Lung (tissue), 12 donors: ENCODE data around the gene TBC1D22A. TPM values are rescaled to one million over a fixed set of nuclear protein-coding genes. Genes with fewer than 3 reads are reported as not detected.

Source experiments
- ATAC-seq: fragments of 200-7000 bp; cut with Tn5 transposase; one replicate; pipeline ENCODE4 v1.9.1; 2020; ENCODE audit warnings: moderate number of reproducible peaks; ENCODE audit not compliant: insufficient read depth, low FRiP score
- DNase-seq, 3 donors: peaks; one replicate each; pipeline ENCODE4 v3.0.0-alpha.2; 2013 to 2017
- H3K27ac ChIP-seq, 2 donors: one replicate each; pipeline ENCODE4 v1.5.1; 2013; ENCODE audit warnings: mild to moderate bottlenecking in 2 of 2, moderate library complexity in 2 of 2, control low read depth in 1 of 2, inconsistent platforms in 1 of 2, low read depth in 1 of 2, low read length in 1 of 2
- H3K27me3 ChIP-seq, 3 donors: one replicate each; pipeline ENCODE4 v1.5.1; 2013; ENCODE audit warnings: low read length in 2 of 3; ENCODE audit not compliant: control insufficient read depth in 3 of 3, insufficient read depth in 3 of 3
- H3K36me3 ChIP-seq, 4 donors: one replicate each; pipeline ENCODE4 v1.5.1; 2013; ENCODE audit warnings: low read length in 4 of 4, mild to moderate bottlenecking in 1 of 4, moderate library complexity in 1 of 4; ENCODE audit not compliant: control insufficient read depth in 4 of 4, insufficient read depth in 4 of 4
- H3K4me1 ChIP-seq, 5 donors: one replicate each; pipeline ENCODE4 v1.5.1; 2013; ENCODE audit warnings: low read length in 5 of 5, mild to moderate bottlenecking in 2 of 5, moderate library complexity in 1 of 5; ENCODE audit not compliant: control insufficient read depth in 5 of 5, insufficient read depth in 5 of 5
- H3K4me3 ChIP-seq: one replicate; pipeline ENCODE4 v1.5.1; 2013; ENCODE audit warnings: mild to moderate bottlenecking, control low read depth, moderate library complexity
- H3K9ac ChIP-seq, 2 donors: one replicate each; pipeline ENCODE4 v1.5.1; 2013; ENCODE audit warnings: low read length in 2 of 2, control low read depth in 1 of 2; ENCODE audit not compliant: insufficient read depth in 1 of 2
- H3K9me3 ChIP-seq, 4 donors: one replicate each; pipeline ENCODE4 v1.5.1; 2013; ENCODE audit warnings: low read length in 3 of 4, mild to moderate bottlenecking in 1 of 4, moderate library complexity in 1 of 4; ENCODE audit not compliant: control insufficient read depth in 4 of 4, insufficient read depth in 3 of 4
- CTCF ChIP-seq: IDR thresholded peaks from 2 replicates; pipeline ENCODE4 v1.5.1; 2012; ENCODE audit warnings: mild to moderate bottlenecking; ENCODE audit errors: control extremely low read depth, extremely low read depth
- WGBS, 2 donors: extraction: QIAGEN DNeasy Blood & Tissue Kit; methylation state at CpG; one replicate each; pipeline ENCODE4 v1.1.7; 2013; 5-methylcytosine and 5-hydroxymethylcytosine counted together
- polyA plus RNA-seq, 2 donors: library from polyadenylated mRNA; stranded (reverse); fragments of 200-250 nt; gene quantifications; one replicate each; pipeline ENCODE4 v1.2.1, GENCODE V29; 2013
- total RNA-seq, 2 donors: library from RNA; depleted of rRNA in 1 of 2; stranded (reverse); fragments of >200 nt in 1 of 2; gene quantifications; one replicate each; pipeline ENCODE4 v1.2.1, GENCODE V29; 2014 to 2021
- donor health status: control.
- donor health status: control.
- donor health status: Bipolar disorder and iron deficiency.
- donor health status: healthy.
- donor health status: DM: yes; HTN: yes; CAD: no.

TBC1D22A gene
- total and polyA plus RNA-seq, 4 donors, result 20.2 to 38.4 (median 21.0) TPM

- ATAC-seq, result no peak
- H3K36me3 ChIP-seq, result peaks cover 0 to 11% (median 0%) of the 10 kb centered on the region in 4 donors
- 97 to 99% methylated on average over 11 of the region's 11 CpGs for WGBS, 2 donors
These were observed 125.5 kb downstream of the TBC1D22A start for GRCh38 chr22:46887978-46888377.

GRCh38 chr22:46890819-46891218 is 128.4 kb downstream of the TBC1D22A start:
- WGBS, 2 donors, result 85 to 93% methylated on average over 10 of the region's 10 CpGs
- H3K4me1 ChIP-seq, result peaks cover 0 to 16% (median 2%) of the 10 kb centered on the region in 5 donors
- H3K27me3 ChIP-seq, result no peaks in the 10 kb centered on the region
- ATAC-seq, result no peak
- no peak overlapping the region for H3K4me3 ChIP-seq
- DNase-seq, result no peak
- H3K9me3 ChIP-seq, result no peaks in the 10 kb centered on the region
- peaks cover 0 to 16% (median 0%) of the 10 kb centered on the region in 4 donors for H3K36me3 ChIP-seq
- H3K27ac ChIP-seq, result no peak overlapping the region
- no peak overlapping the region for H3K9ac ChIP-seq
- TF ChIP-seq CTCF, result no peak

More at GRCh38 chr22:46887978-46888377, 125.5 kb downstream of the TBC1D22A start:
- Histone ChIP-seq H3K9me3 (no peaks in the 10 kb centered on the region), H3K27ac (no peak overlapping the region), H3K9ac (no peak overlapping the region), H3K27me3 (no peaks in the 10 kb centered on the region), H3K4me1 (peaks cover 0 to 8% (median 0%) of the 10 kb centered on the region in 5 donors), H3K4me3 (no peak overlapping the region)
- no peak for DNase-seq
- no peak for TF ChIP-seq CTCF

GRCh38 chr22:46891382-46891951 is 129.0 kb downstream of the TBC1D22A start:
- Histone ChIP-seq H3K27me3 (no peaks in the 10 kb centered on the region), H3K4me1 (peaks cover 0 to 16% (median 2%) of the 10 kb centered on the region in 5 donors), H3K4me3 (no peak overlapping the region), H3K27ac (no peak overlapping the region), H3K9ac (no peak overlapping the region), H3K9me3 (no peaks in the 10 kb centered on the region), H3K36me3 (peaks cover 0 to 16% (median 0%) of the 10 kb centered on the region in 4 donors)
- TF ChIP-seq CTCF, result no peak
- 96 to 97% methylated on average over 5 of the region's 5 CpGs for WGBS, 2 donors
- no peak for ATAC-seq
- DNase-seq, result no peak

GRCh38 chr22:46892866-46893265 is 130.4 kb downstream of the TBC1D22A start:
- Histone ChIP-seq H3K27ac (no peak overlapping the region), H3K27me3 (no peaks in the 10 kb centered on the region), H3K4me1 (peaks cover 0 to 16% (median 2%) of the 10 kb centered on the region in 5 donors), H3K9ac (no peak overlapping the region), H3K9me3 (no peaks in the 10 kb centered on the region), H3K36me3 (peaks cover 0 to 16% (median 0%) of the 10 kb centered on the region in 4 donors), H3K4me3 (no peak overlapping the region)
- no peak for DNase-seq
- WGBS, 2 donors, result 90 to 98% methylated on average over 15 of the region's 15 CpGs
- ATAC-seq, result no peak
- no peak for TF ChIP-seq CTCF
